K562 (cell line): Measurements from ENCODE around the gene ITPR1. TPM values are rescaled to one million over a fixed set of nuclear protein-coding genes. Genes with fewer than 3 reads are reported as not detected.

Experiments used
- ATAC-seq: fragments of 200-7000 bp; cut with Tn5 transposase; 3 replicates; pipeline ENCODE4 v1.9.1; 2020; ENCODE audit warnings: moderate library complexity
- BruUV-seq: library from RNA; stranded (reverse); fragments of 400-500 nt; replicated peaks from 2 replicates; lab custom pipeline; 2021; lab: Mats Ljungman, UMichigan
- CTCF ChIA-PET: fragments of 300-600 bp; formaldehyde crosslinking; extraction: SDS; loops from one replicate; lab custom pipeline; 2021; ENCODE audit warnings: low intra/inter-chr PET ratio; lab: Yijun Ruan, JAX
- POLR2A ChIA-PET: fragments of 300-600, 350-650 bp; sonication (Branson Sonifier 250); formaldehyde crosslinking; extraction: SDS; loops from one replicate; lab custom pipeline; 2021; ENCODE audit warnings: antibody characterized with exemption, inconsistent platforms; lab: Yijun Ruan, JAX
- DNase-seq, 4 experiments: peaks; one replicate each; pipeline versions ENCODE4 v3.0.0 to v3.0.0-alpha.2; 2011 to 2018; ENCODE audit warnings: low spot score in 3 of 4, mixed read lengths in 3 of 4; ENCODE audit errors: extremely low read depth in 1 of 4
- FAIRE-seq: peaks from 2 replicates; lab custom pipeline; 2011; peaks lifted over from hg19 to GRCh38; lab: Jason Lieb, UNC
- H2AFZ ChIP-seq: 2 replicates; pipeline ENCODE4 v1.6.0; 2011; ENCODE audit warnings: low read depth, low read length, control low read depth, inconsistent platforms
- H3K27ac ChIP-seq: fragments of 200-600 bp; 3 replicates; pipeline ENCODE4 v1.8.0; 2011; ENCODE audit warnings: low read depth, mild to moderate bottlenecking, control low read depth, inconsistent platforms, low read length, moderate library complexity, mixed read lengths; ENCODE audit errors: extremely low read depth
- H3K27me3 ChIP-seq, 2 experiments: fragments of 300-600 bp in 1 of 2; 2 replicates in 1 of 2; 3 replicates in 1 of 2; pipeline versions ENCODE4 v1.6.0 to v1.8.0; 2011; ENCODE audit warnings: inconsistent platforms in 2 of 2, low read length in 2 of 2, mild to moderate bottlenecking in 1 of 2, mixed read lengths in 1 of 2, moderate library complexity in 1 of 2; ENCODE audit not compliant: control insufficient read depth in 2 of 2, insufficient read depth in 2 of 2
- H3K36me3 ChIP-seq: fragments of 300-600 bp; 3 replicates; pipeline ENCODE4 v1.8.0; 2011; ENCODE audit warnings: mild to moderate bottlenecking, low read length, inconsistent platforms; ENCODE audit not compliant: control insufficient read depth, insufficient read depth
- H3K4me1 ChIP-seq, 2 experiments: fragments of 200-600 bp in 1 of 2; replicated peaks in 1 of 2; 2 replicates in 1 of 2; 3 replicates in 1 of 2; pipeline versions ENCODE4 v1.5.1 to v1.8.0; 2011; ENCODE audit warnings: inconsistent platforms in 2 of 2, low read length in 2 of 2, mild to moderate bottlenecking in 1 of 2, mixed read lengths in 1 of 2, moderate library complexity in 1 of 2; ENCODE audit not compliant: control insufficient read depth in 2 of 2, insufficient read depth in 2 of 2
- H3K4me2 ChIP-seq: 2 replicates; pipeline ENCODE4 v1.6.1; 2011; ENCODE audit warnings: low read length, control low read depth, inconsistent platforms, mixed read lengths; ENCODE audit not compliant: insufficient read depth
- H3K4me3 ChIP-seq: fragments of 200-600 bp; sonication (generic), shearing (Covaris generic); 2 replicates; pipeline ENCODE4 v1.5.1; 2016; ENCODE audit warnings: control low read depth, inconsistent platforms
- H3K79me2 ChIP-seq: fragments of 200-600 bp; 3 replicates; pipeline ENCODE4 v1.8.0; 2011; ENCODE audit warnings: low read length, inconsistent platforms; ENCODE audit not compliant: control insufficient read depth, insufficient read depth
- H3K9ac ChIP-seq, 2 experiments: 2 replicates each; pipeline versions ENCODE4 v1.6.0 to v1.6.1; 2011; ENCODE audit warnings: low read depth in 2 of 2, low read length in 2 of 2, control low read depth in 1 of 2, inconsistent platforms in 1 of 2, mild to moderate bottlenecking in 1 of 2, mixed read lengths in 1 of 2; ENCODE audit not compliant: insufficient read depth in 1 of 2
- H3K9me1 ChIP-seq: one replicate; pipeline ENCODE4 v1.6.0; 2011; ENCODE audit warnings: inconsistent platforms, mild to moderate bottlenecking, low read length, moderate library complexity; ENCODE audit not compliant: control insufficient read depth, insufficient read depth
- H3K9me3 ChIP-seq: replicated peaks from 2 replicates; pipeline ENCODE4 v1.5.1; 2011; ENCODE audit warnings: low read depth, low read length, inconsistent platforms; ENCODE audit not compliant: control insufficient read depth, insufficient read depth
- H4K20me1 ChIP-seq: replicated peaks from 2 replicates; pipeline ENCODE4 v1.6.1; 2011; ENCODE audit warnings: low read length, inconsistent platforms, mixed read lengths; ENCODE audit not compliant: control insufficient read depth, insufficient read depth
- ARID3B ChIP-seq: fragments of 250-450 bp; sonication (Bioruptor Pico); IDR thresholded peaks from 2 replicates; pipeline ENCODE4 v1.4.0; 2020; ENCODE audit warnings: borderline replicate concordance
- POLR2AphosphoS2 ChIP-seq: IDR thresholded peaks from 2 replicates; pipeline ENCODE4 v1.6.1; 2012; ENCODE audit warnings: low read length, improper control_type of control experiment
- PTBP1 ChIP-seq: fragments of 200-400 bp; formaldehyde crosslinking; IDR thresholded peaks from 2 replicates; pipeline ENCODE4 v1.6.1; 2017; ENCODE audit warnings: low read depth, low read length
- TAF1 ChIP-seq: IDR thresholded peaks from 2 replicates; pipeline ENCODE4 v1.6.1; 2011; ENCODE audit warnings: mild to moderate bottlenecking, low read length, moderate library complexity; ENCODE audit not compliant: insufficient read depth, control insufficient read depth, severe bottlenecking; ENCODE audit errors: extremely low read depth
- WGBS: fragments of 100-300 bp; shearing (Covaris generic); methylation state at CpG from one replicate; pipeline ENCODE4 v1.1.6; 2016; ENCODE audit warnings: low coverage, mixed read lengths; ENCODE audit not compliant: insufficient coverage; ENCODE audit errors: missing lambda C conversion rate; 5-methylcytosine and 5-hydroxymethylcytosine counted together
- in situ Hi-C: fragments of 300-500 bp; cut with MboI; formaldehyde crosslinking; loops from 4 replicates; pipeline ENCODE4 v1.15.0; 2018; ENCODE audit warnings: inconsistent platforms, mixed read lengths
- intact Hi-C: fragments of 100-400 bp; cut with micrococcal nuclease; formaldehyde crosslinking; loops from 2 replicates; pipeline ENCODE4 v1.14.2; 2022
- polyA plus RNA-seq, 8 experiments: library from polyadenylated mRNA; depleted of rRNA in 4 of 8; stranded (reverse) in 5 of 8; unstranded in 3 of 8; fragments of >200 nt; fragmentation: Nextera tagmentation in 2 of 8; fragmentation: Illumina TruSeq in 1 of 8; extraction: Ambion mirVana in 2 of 8; extraction: Trizol in 1 of 8; gene quantifications; 2 replicates each; pipeline versions ENCODE4 v1.2.1 to v1.2.3, GENCODE V29; 2011 to 2014; ENCODE audit warnings: inconsistent platforms in 1 of 8, missing spikeins in 1 of 8
- total RNA-seq, 7 experiments: library from RNA; depleted of rRNA in 6 of 7; stranded (reverse); fragments of >200 nt in 6 of 7; fragmentation: Illumina TruSeq in 2 of 7; extraction: Trizol in 2 of 7; gene quantifications; 2 replicates each; pipeline versions ENCODE4 v1.2.1 to v1.2.3, GENCODE V29; 2011 to 2021; ENCODE audit warnings: low replicate concordance in 1 of 7

Gene ITPR1
- total and polyA plus RNA-seq, 9 of the 15 experiments (the other 6 are each of a cell fraction or from before 2014, with no cell fraction given) = 22.4 to 40.0 (median 27.4) TPM

DNA sequence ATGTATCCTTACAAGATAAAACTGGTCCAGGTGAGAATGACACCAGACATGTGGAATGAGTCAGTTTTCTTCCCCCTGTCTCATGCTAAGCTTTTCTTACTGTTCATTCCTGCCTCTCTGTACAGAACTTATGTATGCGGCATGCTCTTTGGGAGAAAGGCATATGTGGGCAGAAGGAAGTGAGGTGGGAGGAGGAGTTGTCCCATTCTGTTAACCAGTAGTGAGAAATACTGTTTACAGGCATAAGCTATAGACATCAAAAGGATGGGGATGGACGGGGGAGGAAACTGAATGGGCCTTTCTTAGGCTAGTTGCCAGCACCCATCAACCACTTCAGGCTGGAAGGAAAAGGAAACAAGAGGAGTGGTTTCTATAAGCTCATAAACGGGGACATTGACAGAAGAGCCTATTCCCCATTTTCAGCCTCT, 342.5 kb downstream of the ITPR1 start:
- no peaks in the 10 kb centered on the region for H3K9me1 ChIP-seq
- H3K36me3 ChIP-seq = peaks cover 92% of the 10 kb centered on the region
- ChIA-PET POLR2A (interaction anchor here (0.8 to 2.5 kb wide), 6 partner anchors 10 to 143 kb away, joined by 3 to 15 read pairs (median 4); no protein-coding TSS in a partner anchor), CTCF (no interaction called here)
- peaks cover 36% of the 10 kb centered on the region for H3K79me2 ChIP-seq
- FAIRE-seq (no peak), ATAC-seq (no peak), DNase-seq (no peak)
- no peaks in the 10 kb centered on the region for H4K20me1 ChIP-seq
- H3K9ac ChIP-seq = no peak overlapping the region
- no peaks in the 10 kb centered on the region for H3K27me3 ChIP-seq
- in situ Hi-C loops = no loop called here
- no peak overlapping the region for H3K27ac ChIP-seq
- peaks cover 9 to 40% of the 10 kb centered on the region in 2 experiments for H3K4me1 ChIP-seq
- 75% methylated on average over 3 of the region's 3 CpGs for WGBS
- H3K9me3 ChIP-seq = no peaks in the 10 kb centered on the region
- no peak overlapping the region for H2AFZ ChIP-seq
- BruUV-seq = no TSS peak
- H3K4me3 ChIP-seq = no peak overlapping the region
- no peak overlapping the region for H3K4me2 ChIP-seq
- intact Hi-C loops = no loop called here
- TF ChIP-seq POLR2AphosphoS2 (no peak), PTBP1 (no peak), ARID3B (CRISPR knock-in tag) (no peak), TAF1 (no peak)
- TF ChIP-seq, all 486 proteins: peak for 0
